RCC 7860 (cell line): ENCODE measurements around the gene CMTM7.
A peak's percentile ranks its signal among the peaks of the same experiment; 100 is the strongest.
"Not testable (repeated sequence)": the region's sequence is repeated elsewhere in the genome, so short reads cannot be mapped to it uniquely, and the experiment has no call there.

Experiments used
- DNase-seq: peaks from one replicate; pipeline ENCODE4 v3.0.0-alpha.2; 2015; ENCODE audit warnings: low spot score
- FAIRE-seq: peaks from 2 replicates; lab custom pipeline; 2012; peaks lifted over from hg19 to GRCh38; lab: Jason Lieb, UNC

Gene CMTM7

GRCh38 chr3:32456429-32457130 lies 64.9 kb downstream of the CMTM7 start:
- no peak for DNase-seq
- no peak for FAIRE-seq

GRCh38 chr3:32457971-32458471 lies 66.4 kb downstream of the CMTM7 start:
- FAIRE-seq (no peak), DNase-seq (no peak)

GRCh38 chr3:32459450-32459849 lies 67.8 kb downstream of the CMTM7 start:
- no peak for DNase-seq
- no peak for FAIRE-seq

GRCh38 chr3:32460031-32460749 lies 68.5 kb downstream of the CMTM7 start:
- FAIRE-seq (no peak), DNase-seq (no peak)

GRCh38 chr3:32460817-32461496 lies 69.3 kb downstream of the CMTM7 start:
- not testable (repeated sequence) for FAIRE-seq, DNase-seq

- not testable (repeated sequence) for FAIRE-seq
Measured at GRCh38 chr3:32462191-32462986, 70.7 kb downstream of the CMTM7 start.

DNA sequence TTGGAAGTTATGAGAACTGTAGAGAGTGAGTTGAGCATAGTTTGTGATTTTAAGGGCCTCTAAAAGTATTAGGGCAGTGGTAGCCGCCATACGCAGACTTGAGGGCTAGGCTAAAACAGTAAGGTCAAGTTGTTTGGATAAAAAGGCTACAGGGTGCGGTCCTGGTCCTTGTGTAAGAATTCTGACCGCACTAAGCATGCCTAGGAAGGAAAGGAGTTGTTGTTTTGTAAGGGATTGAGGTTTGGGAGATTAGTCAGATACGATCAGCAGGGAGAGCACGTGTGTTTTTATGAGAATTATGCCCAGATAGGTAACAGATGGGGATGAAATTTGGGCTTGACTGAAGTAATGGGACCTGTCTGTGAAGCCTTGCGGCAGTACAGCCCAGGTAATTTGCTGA lies 71.8 kb downstream of the CMTM7 start:
- not testable (repeated sequence) for DNase-seq, FAIRE-seq

More at GRCh38 chr3:32462191-32462986, 70.7 kb downstream of the CMTM7 start:
- DNase-seq: not testable (repeated sequence)

DNA sequence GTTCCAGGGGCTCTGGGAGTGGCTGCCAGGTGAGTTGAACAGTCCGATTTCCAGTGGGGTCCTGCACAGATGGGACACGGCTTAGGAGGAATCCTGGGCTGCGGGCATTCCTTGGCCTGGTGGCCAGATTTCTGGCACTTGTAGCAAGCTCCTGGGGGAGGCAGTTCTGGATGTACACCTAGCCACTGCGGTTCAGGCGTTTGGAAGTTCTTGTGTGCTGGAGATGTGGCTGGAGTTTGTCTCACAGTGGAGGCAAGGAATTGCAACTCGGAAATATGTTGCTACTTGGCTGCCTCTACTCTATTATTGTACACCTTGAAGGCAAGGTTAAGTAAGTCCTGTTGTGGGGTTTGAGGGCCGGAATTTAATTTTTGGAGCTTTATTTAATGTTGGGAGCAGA lies 73.1 kb downstream of the CMTM7 start:
- not testable (repeated sequence) for FAIRE-seq, DNase-seq

- not testable (repeated sequence) for FAIRE-seq, DNase-seq
Measured at GRCh38 chr3:32466808-32467207, 75.2 kb downstream of the CMTM7 start.

DNA sequence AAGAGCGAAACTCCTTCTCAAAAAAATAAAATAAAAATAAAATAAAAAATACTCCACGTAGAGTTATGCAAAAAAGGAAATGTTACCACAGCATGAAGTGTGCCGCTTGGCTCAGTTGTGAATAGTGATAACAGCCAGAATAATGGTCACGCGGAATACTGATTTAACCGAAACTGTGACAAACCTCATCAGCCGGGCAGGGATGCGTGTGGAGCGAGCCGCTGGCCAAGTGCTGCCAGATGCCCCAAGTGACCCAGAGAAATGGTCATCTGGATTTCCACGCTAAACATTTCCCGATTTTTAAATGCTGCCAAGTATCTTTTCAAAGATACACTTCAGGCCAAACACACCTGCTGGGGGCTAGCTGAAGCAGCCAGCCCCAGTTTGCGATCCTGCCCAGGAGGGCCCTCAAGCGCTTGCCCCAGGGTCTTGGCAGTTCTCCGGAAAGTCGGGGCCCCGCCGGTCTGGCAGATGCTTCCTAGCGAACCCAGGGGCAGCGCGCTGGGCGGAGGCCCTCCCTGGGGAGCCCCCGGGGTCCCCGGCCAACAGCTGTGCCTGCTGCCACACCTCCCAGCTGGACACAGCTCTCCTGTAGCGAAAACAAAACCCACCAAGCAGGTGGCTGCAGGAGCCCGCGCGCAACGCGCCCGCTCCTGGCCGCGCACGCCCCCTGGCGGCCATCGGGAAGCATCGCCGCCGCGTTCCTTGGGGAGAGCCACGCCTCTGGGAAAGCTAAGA lies 75.8 kb downstream of the CMTM7 start:
- DNase-seq (peak; percentile 17), FAIRE-seq (no peak)

GRCh38 chr3:32469151-32469874 lies 77.7 kb downstream of the CMTM7 start:
- DNase-seq (no peak), FAIRE-seq (no peak)

- DNase-seq: no peak
- FAIRE-seq: no peak
Measured at GRCh38 chr3:32470362-32470761, 78.7 kb downstream of the CMTM7 start.

DNA sequence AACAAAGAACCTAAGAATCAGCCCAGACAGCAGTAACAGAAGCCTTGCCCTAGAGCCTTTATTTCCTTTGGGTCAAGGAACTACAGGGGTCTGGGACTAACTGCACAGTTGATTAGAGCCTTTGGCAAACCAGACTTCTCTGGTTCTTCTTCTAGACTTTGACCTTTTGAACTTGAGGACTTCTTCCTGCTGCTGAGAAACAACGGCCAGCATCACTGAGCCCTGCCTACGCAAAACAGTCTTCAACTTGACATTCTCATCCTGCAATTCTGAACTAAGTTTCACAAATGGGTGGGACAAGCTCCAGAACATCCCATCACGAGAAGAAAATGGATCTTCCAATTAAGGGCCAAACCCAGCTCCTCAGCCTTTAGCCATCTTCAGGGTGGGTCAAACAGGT lies 79.6 kb downstream of the CMTM7 start:
- DNase-seq (no peak), FAIRE-seq (no peak)

DNA sequence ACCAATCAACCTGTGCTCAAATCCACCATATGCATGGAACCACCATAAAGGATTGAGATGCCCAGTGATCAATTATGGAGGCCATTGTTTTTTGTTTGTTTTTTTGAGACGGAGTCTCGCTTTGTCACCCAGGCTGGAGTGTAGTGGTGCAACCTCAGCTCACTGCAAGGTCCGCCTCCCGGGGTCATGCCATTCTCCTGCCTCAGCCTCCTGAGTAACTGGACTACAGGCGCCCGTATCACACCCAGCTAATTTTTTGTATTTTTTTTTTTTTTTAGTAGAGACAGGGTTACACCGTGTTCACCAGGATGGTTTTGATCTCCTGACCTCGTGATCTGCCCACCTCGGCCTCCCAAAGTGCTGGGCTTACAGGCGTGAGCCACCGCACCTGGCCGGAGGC lies 80.5 kb downstream of the CMTM7 start:
- not testable (repeated sequence) for DNase-seq, FAIRE-seq

- DNase-seq: no peak
- no peak for FAIRE-seq
Measured at GRCh38 chr3:32474201-32474600, 82.5 kb downstream of the CMTM7 start.

- DNase-seq (no peak), FAIRE-seq (no peak)
Measured at GRCh38 chr3:32480604-32481003, 89.0 kb downstream of the CMTM7 start.

GRCh38 chr3:32481791-32482631 lies 90.4 kb downstream of the CMTM7 start:
- FAIRE-seq (no peak), DNase-seq (no peak)

DNA sequence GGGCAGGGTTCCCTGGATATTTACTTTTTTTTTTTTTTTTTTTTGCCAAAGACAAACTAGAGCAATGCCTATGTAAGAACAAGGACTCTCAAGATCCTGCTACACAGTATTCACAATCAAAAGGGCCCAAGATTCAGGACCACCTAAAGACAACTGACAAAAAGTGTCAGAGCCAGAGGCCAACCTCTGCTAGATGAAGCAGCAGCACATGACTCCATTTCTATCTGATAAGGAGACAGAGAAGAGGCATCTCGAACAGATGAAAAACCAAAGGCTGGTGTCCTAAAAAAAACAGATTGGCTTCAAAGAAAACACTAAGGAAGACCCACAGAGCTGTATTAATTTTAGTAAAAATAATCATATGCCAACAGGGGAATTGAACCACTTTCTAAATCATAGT lies 91.0 kb downstream of the CMTM7 start:
- FAIRE-seq (no peak), DNase-seq (no peak)
